DND-41 (cell line): ENCODE data around the gene LPCAT1.

Experiments
- ATAC-seq: fragments of 200-7000 bp; cut with Tn5 transposase; 3 replicates; pipeline ENCODE4 v1.9.1; 2021; ENCODE audit warnings: low read depth; ENCODE audit not compliant: insufficient read depth
- DNase-seq: peaks from one replicate; pipeline ENCODE4 v3.0.0-alpha.2; 2020
- H2AFZ ChIP-seq: 2 replicates; pipeline ENCODE4 v1.6.0; 2012; ENCODE audit warnings: low read depth, low read length
- H3K27ac ChIP-seq: 2 replicates; pipeline ENCODE4 v1.5.1; 2012; ENCODE audit warnings: low read length, inconsistent platforms
- H3K27me3 ChIP-seq: fragments of 200-600 bp; sonication (generic); 2 replicates; pipeline ENCODE4 v1.6.0; 2012; ENCODE audit warnings: low read length, mild to moderate bottlenecking, inconsistent platforms; ENCODE audit not compliant: insufficient read depth, poor library complexity
- H3K36me3 ChIP-seq: 2 replicates; pipeline ENCODE4 v1.5.1; 2012; ENCODE audit warnings: low read length, inconsistent platforms; ENCODE audit not compliant: insufficient read depth
- H3K4me1 ChIP-seq: 2 replicates; pipeline ENCODE4 v1.5.1; 2012; ENCODE audit warnings: mild to moderate bottlenecking, low read length; ENCODE audit not compliant: insufficient read depth
- H3K4me2 ChIP-seq: 2 replicates; pipeline ENCODE4 v1.6.0; 2012; ENCODE audit warnings: mild to moderate bottlenecking, moderate library complexity, low read length, inconsistent platforms; ENCODE audit not compliant: insufficient read depth
- H3K4me3 ChIP-seq, 2 experiments: fragments of 200-600 bp in 1 of 2; shearing (Covaris generic) in 1 of 2; 2 replicates each; pipeline ENCODE4 v1.5.1; 2012 to 2016; ENCODE audit warnings: inconsistent platforms in 2 of 2, low read length in 2 of 2, mild to moderate bottlenecking in 2 of 2, low read depth in 1 of 2, moderate library complexity in 1 of 2
- H3K79me2 ChIP-seq: 2 replicates; pipeline ENCODE4 v1.6.0; 2012; ENCODE audit warnings: low read length, inconsistent platforms; ENCODE audit not compliant: insufficient read depth
- H3K9ac ChIP-seq: 2 replicates; pipeline ENCODE4 v1.6.0; 2012; ENCODE audit warnings: low read depth, mild to moderate bottlenecking, inconsistent platforms, low read length, moderate library complexity
- H3K9me3 ChIP-seq: 2 replicates; pipeline ENCODE4 v1.5.1; 2012; ENCODE audit warnings: low read length, moderate library complexity, mild to moderate bottlenecking, inconsistent platforms; ENCODE audit not compliant: insufficient read depth, severe bottlenecking
- H4K20me1 ChIP-seq: 2 replicates; pipeline ENCODE4 v1.6.0; 2012; ENCODE audit warnings: low read length; ENCODE audit not compliant: insufficient read depth
- CTCF ChIP-seq: IDR thresholded peaks from 2 replicates; pipeline ENCODE4 v1.5.1; 2012; ENCODE audit warnings: borderline replicate concordance, low read length, moderate library complexity, mild to moderate bottlenecking; ENCODE audit not compliant: poor library complexity, severe bottlenecking; ENCODE audit errors: extremely low read depth
- EZH2 ChIP-seq: IDR thresholded peaks from 3 replicates; pipeline ENCODE4 v1.6.1; 2012; ENCODE audit warnings: borderline replicate concordance, low read depth, mild to moderate bottlenecking, moderate library complexity, low read length, inconsistent platforms; ENCODE audit not compliant: severe bottlenecking

Gene LPCAT1

GRCh38 chr5:1557114-1557873 is 33.5 kb upstream of the LPCAT1 start:
- Histone ChIP-seq H3K9ac (no peak overlapping the region), H3K27me3 (no peaks in the 10 kb centered on the region), H3K79me2 (no peaks in the 10 kb centered on the region), H3K4me1 (no peaks in the 10 kb centered on the region), H3K36me3 (no peaks in the 10 kb centered on the region), H4K20me1 (no peaks in the 10 kb centered on the region), H3K9me3 (no peaks in the 10 kb centered on the region), H2AFZ (no peak overlapping the region), H3K4me2 (no peak overlapping the region), H3K4me3 (no peak overlapping the region), H3K27ac (no peak overlapping the region)
- no peak for ATAC-seq
- no peak for DNase-seq
- TF ChIP-seq CTCF (no peak), EZH2 (no peak)

- Histone ChIP-seq H3K79me2 (no peaks in the 10 kb centered on the region), H3K9me3 (no peaks in the 10 kb centered on the region), H3K4me2 (no peak overlapping the region), H3K27ac (no peak overlapping the region), H3K27me3 (no peaks in the 10 kb centered on the region), H2AFZ (no peak overlapping the region), H3K4me3 (no peak overlapping the region), H3K9ac (no peak overlapping the region), H4K20me1 (no peaks in the 10 kb centered on the region), H3K4me1 (no peaks in the 10 kb centered on the region), H3K36me3 (no peaks in the 10 kb centered on the region)
- TF ChIP-seq CTCF (no peak), EZH2 (no peak)
- ATAC-seq (no peak), DNase-seq (no peak)
Observed at GRCh38 chr5:1555808-1556731, 32.3 kb upstream of the LPCAT1 start.

- no peak for ATAC-seq
Observed at GRCh38 chr5:1555011-1555807, 31.4 kb upstream of the LPCAT1 start.

More at GRCh38 chr5:1555011-1555807, 31.4 kb upstream of the LPCAT1 start:
- H4K20me1 ChIP-seq = no peaks in the 10 kb centered on the region
- no peaks in the 10 kb centered on the region for H3K79me2 ChIP-seq
- H3K9ac ChIP-seq = no peak overlapping the region
- no peak overlapping the region for H2AFZ ChIP-seq
- no peaks in the 10 kb centered on the region for H3K4me1 ChIP-seq
- H3K9me3 ChIP-seq = no peaks in the 10 kb centered on the region
- DNase-seq = no peak
- no peaks in the 10 kb centered on the region for H3K36me3 ChIP-seq
- no peaks in the 10 kb centered on the region for H3K27me3 ChIP-seq
- H3K4me3 ChIP-seq = no peak overlapping the region
- H3K27ac ChIP-seq = no peak overlapping the region
- H3K4me2 ChIP-seq = no peak overlapping the region
- TF ChIP-seq EZH2 (no peak), CTCF (no peak)
